T-helper 17 cell (primary cell): ENCODE measurements around the gene PADI3. TPM values are rescaled to one million over a fixed set of nuclear protein-coding genes. Genes with fewer than 3 reads are reported as not detected.
A peak's percentile ranks its signal among the peaks of the same experiment; 100 is the strongest.

ENCODE experiments used
- ATAC-seq: fragments of 150-1000 bp; cut with Tn5 transposase; 2 replicates; pipeline ENCODE4 v1.10.0; 2021; ENCODE audit warnings: mild to moderate bottlenecking, moderate library complexity
- DNase-seq, 3 donors: peaks; one replicate each; pipeline versions ENCODE4 v3.0.0 to v3.0.0-alpha.2; 2020 to 2021
- H3K9me3 ChIP-seq: one replicate; pipeline ENCODE4 v1.7.0; 2013; ENCODE audit warnings: low read length, mild to moderate bottlenecking; ENCODE audit not compliant: control insufficient read depth, poor library complexity, severe bottlenecking
- H3K27ac Mint-ChIP-seq: one replicate; pipeline ENCODE4 v1.8.0; 2022; ENCODE audit warnings: mild to moderate bottlenecking, moderate library complexity, mixed read lengths
- H3K27me3 Mint-ChIP-seq: one replicate; pipeline ENCODE4 v1.8.0; 2022; ENCODE audit warnings: mixed read lengths
- H3K36me3 Mint-ChIP-seq: one replicate; pipeline ENCODE4 v1.8.0; 2022; ENCODE audit warnings: low read depth, mixed read lengths
- H3K4me1 Mint-ChIP-seq: one replicate; pipeline ENCODE4 v1.8.0; 2022; ENCODE audit warnings: mild to moderate bottlenecking, mixed read lengths
- H3K4me3 Mint-ChIP-seq: one replicate; pipeline ENCODE4 v1.8.0; 2022; ENCODE audit warnings: mild to moderate bottlenecking, moderate library complexity, mixed read lengths
- total RNA-seq, 4 donors: library from RNA in 2 of 4; stranded (reverse) in 2 of 4; gene quantifications; one replicate each; pipeline ENCODE4 v1.2.3 and lab custom pipeline; 2022 to 2026

Gene PADI3
- total RNA-seq, 2 donors from 2014 or later, result not detected

GRCh38 chr1:17292299-17293160 lies 43.6 kb downstream of the PADI3 start:
- Mint-ChIP-seq H3K4me1 (no peaks in the 10 kb centered on the region), H3K27ac (no peak overlapping the region), H3K27me3 (peaks cover 40% of the 10 kb centered on the region), H3K36me3 (no peaks in the 10 kb centered on the region), H3K4me3 (no peak overlapping the region)
- DNase-seq (no peak), ATAC-seq (no peak)
- no peaks in the 10 kb centered on the region for H3K9me3 ChIP-seq

DNA sequence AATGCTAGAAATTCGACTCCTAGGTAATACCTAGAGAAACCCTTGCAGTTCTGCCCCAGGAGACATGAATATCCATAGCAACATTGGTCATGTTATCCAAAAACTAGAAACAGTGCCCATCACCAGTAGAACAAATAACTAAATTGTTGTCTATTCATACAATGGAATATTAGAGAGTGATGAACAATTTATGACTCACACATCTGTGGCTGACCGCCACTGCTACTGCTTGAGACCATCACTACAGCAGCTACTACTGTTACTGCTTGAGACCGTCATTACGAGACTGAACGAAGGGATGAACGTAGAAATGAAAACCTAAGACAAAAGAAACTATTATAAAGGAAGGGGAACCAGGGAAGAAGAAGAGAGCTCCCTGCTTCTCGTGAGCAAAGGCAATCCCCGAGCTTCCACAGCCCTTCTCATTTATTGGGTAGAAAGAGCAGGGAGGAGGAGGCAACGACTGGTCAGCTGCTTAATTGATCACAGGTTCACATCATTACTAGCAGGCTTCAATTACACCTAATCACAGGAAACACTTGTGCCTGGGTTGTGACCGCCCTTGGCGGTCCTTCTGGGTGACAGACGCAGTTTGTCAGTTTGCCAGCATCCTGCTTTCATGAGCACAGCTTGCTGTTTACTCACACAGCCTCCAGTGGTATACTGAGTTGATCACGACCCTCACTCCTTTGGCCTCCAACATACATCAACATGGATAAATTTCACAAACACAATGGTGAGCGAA lies 45.0 kb downstream of the PADI3 start:
- DNase-seq (no peak), ATAC-seq (no peak)
- no peak overlapping the region for H3K4me3 Mint-ChIP-seq
- no peaks in the 10 kb centered on the region for H3K4me1 Mint-ChIP-seq
- H3K27me3 Mint-ChIP-seq, result peaks cover 35% of the 10 kb centered on the region
- no peaks in the 10 kb centered on the region for H3K9me3 ChIP-seq
- H3K27ac Mint-ChIP-seq, result peak overlapping the region; percentile 27
- H3K36me3 Mint-ChIP-seq, result no peaks in the 10 kb centered on the region

DNA sequence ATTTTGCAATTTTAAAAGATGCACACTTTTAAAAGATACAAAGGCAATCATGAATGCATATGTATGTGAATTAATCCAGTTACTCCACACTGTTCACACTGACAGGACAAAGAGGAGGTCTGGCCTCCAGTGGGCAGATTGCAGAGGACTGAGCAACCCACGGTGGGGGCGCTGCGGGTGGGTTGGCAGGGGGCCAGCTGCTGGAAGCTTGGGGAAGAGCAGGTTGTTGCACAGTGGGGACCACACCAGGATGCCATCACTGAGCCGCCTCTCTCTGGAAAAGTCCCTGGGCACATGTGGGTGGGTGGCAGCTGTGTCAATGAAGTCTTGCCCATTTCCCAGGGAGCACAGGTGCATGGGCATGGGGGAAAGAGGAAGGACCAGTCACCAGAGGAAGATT lies 46.4 kb downstream of the PADI3 start:
- Mint-ChIP-seq H3K4me3 (no peak overlapping the region), H3K36me3 (no peaks in the 10 kb centered on the region), H3K27me3 (peaks cover 35% of the 10 kb centered on the region), H3K27ac (no peak overlapping the region), H3K4me1 (no peaks in the 10 kb centered on the region)
- DNase-seq (no peak), ATAC-seq (no peak)
- no peaks in the 10 kb centered on the region for H3K9me3 ChIP-seq

DNA sequence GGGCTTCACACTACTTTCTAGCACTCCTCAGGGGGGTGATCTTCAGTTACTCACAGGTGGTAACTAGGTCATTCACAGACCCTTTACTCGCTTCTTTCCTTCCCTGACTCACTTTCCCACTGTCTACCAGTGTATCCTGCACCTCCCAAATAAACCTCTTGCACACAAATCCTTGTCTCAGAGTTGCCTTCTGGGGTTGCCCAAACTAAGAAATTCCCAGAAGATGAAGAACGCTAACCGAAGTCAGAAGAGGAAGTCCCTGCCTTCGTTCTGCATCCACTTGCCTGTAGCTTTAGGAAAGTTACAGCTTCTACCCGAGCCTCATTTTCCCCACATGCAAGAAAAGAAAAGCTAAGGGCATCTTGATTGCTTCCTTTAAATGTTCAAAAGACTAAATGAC lies 47.2 kb downstream of the PADI3 start:
- H3K27ac Mint-ChIP-seq, result no peak overlapping the region
- H3K27me3 Mint-ChIP-seq, result peaks cover 28% of the 10 kb centered on the region
- H3K9me3 ChIP-seq, result no peaks in the 10 kb centered on the region
- DNase-seq, result no peak
- no peak overlapping the region for H3K4me3 Mint-ChIP-seq
- no peaks in the 10 kb centered on the region for H3K36me3 Mint-ChIP-seq
- ATAC-seq, result no peak
- H3K4me1 Mint-ChIP-seq, result no peaks in the 10 kb centered on the region

DNA sequence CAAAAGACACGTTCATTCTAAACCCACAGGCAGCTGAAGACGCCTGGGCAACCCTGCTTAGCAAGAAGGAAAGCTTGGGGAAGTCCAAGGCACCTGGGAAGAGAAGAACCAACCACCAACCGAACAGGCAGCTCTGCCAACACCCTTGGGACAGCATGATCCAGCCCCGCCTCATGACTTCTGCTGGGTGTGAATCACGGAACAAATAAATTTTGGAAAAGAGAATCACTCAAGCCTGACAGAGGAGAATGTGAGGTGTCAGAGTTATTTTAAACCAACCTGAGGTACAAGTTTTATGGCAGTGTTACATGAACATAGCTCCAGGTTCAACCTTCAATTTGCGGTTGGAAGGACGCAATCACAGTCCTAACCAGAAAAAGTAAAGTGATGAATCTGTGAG lies 49.1 kb downstream of the PADI3 start:
- H3K27ac Mint-ChIP-seq, result no peak overlapping the region
- no peaks in the 10 kb centered on the region for H3K4me1 Mint-ChIP-seq

GRCh38 chr1:17301767-17302166 lies 52.9 kb downstream of the PADI3 start:
- no peak for DNase-seq
- Mint-ChIP-seq H3K27me3 (peaks cover 17% of the 10 kb centered on the region), H3K4me3 (no peak overlapping the region), H3K4me1 (peaks cover 3% of the 10 kb centered on the region), H3K27ac (no peak overlapping the region), H3K36me3 (no peaks in the 10 kb centered on the region)
- ATAC-seq, result no peak
- H3K9me3 ChIP-seq, result no peaks in the 10 kb centered on the region

More for the DNA sequence above, 49.1 kb downstream of the PADI3 start:
- H3K36me3 Mint-ChIP-seq, result no peaks in the 10 kb centered on the region
- H3K4me3 Mint-ChIP-seq, result no peak overlapping the region
- H3K27me3 Mint-ChIP-seq, result peaks cover 23% of the 10 kb centered on the region
- no peaks in the 10 kb centered on the region for H3K9me3 ChIP-seq
- DNase-seq, result no peak
- no peak for ATAC-seq

- Mint-ChIP-seq H3K4me3 (no peak overlapping the region), H3K36me3 (peaks cover 2% of the 10 kb centered on the region), H3K4me1 (peaks cover 3% of the 10 kb centered on the region), H3K27ac (no peak overlapping the region), H3K27me3 (peaks cover 41% of the 10 kb centered on the region)
- no peak for ATAC-seq
- no peak for DNase-seq
- no peaks in the 10 kb centered on the region for H3K9me3 ChIP-seq
Measured at GRCh38 chr1:17304151-17304825, 55.4 kb downstream of the PADI3 start.

DNA sequence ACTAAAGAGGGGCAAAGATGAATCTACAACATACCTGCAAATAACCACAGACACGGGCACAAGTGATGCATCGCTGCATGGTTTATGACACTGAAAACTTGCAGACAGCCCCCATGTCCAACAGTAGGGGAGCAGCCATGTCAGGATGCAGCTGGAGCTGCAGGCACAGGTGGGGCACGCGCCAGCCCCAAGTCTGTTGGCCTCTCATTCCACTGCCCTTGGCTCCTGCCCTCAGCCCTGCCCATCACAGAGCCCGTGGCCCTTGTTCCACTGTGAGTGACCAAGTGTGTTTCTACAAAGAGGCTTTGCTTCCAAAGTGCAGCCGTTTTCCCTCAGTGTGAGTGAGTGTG lies 55.9 kb downstream of the PADI3 start:
- DNase-seq, result no peak
- Mint-ChIP-seq H3K27ac (no peak overlapping the region), H3K36me3 (peaks cover 2% of the 10 kb centered on the region), H3K27me3 (peaks cover 46% of the 10 kb centered on the region), H3K4me3 (no peak overlapping the region), H3K4me1 (peaks cover 3% of the 10 kb centered on the region)
- H3K9me3 ChIP-seq, result no peaks in the 10 kb centered on the region
- no peak for ATAC-seq

DNA sequence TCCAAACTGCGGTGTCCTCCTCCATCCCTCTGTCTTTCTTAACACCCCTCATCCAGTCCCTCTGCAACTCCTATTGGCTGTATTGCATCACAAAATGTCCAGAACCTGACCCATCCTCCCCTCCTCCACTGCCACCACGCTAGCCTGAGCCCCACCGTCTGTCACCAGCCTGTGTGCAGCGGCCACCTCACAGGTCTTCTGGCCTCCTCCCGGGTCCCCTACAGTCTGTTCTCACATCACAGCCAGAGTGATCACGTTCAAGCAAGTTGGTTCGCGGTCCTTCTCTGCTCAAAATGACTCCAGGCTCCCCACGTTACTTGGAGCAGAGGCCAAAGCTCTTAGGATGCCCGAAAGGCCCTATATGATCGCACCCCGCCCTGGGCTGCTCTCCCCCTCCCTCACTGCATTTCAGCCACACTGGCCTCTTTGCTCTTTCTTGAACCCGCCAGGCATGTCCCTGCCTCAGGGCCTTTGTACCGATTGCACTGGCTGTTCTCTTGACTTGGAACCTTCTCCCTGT lies 56.7 kb downstream of the PADI3 start:
- H3K27me3 Mint-ChIP-seq, result peaks cover 54% of the 10 kb centered on the region
- ATAC-seq (no peak), DNase-seq (no peak)
- no peak overlapping the region for H3K4me3 Mint-ChIP-seq
- H3K9me3 ChIP-seq, result no peaks in the 10 kb centered on the region
- H3K27ac Mint-ChIP-seq, result no peak overlapping the region
- peaks cover 3% of the 10 kb centered on the region for H3K4me1 Mint-ChIP-seq
- peaks cover 7% of the 10 kb centered on the region for H3K36me3 Mint-ChIP-seq

DNA sequence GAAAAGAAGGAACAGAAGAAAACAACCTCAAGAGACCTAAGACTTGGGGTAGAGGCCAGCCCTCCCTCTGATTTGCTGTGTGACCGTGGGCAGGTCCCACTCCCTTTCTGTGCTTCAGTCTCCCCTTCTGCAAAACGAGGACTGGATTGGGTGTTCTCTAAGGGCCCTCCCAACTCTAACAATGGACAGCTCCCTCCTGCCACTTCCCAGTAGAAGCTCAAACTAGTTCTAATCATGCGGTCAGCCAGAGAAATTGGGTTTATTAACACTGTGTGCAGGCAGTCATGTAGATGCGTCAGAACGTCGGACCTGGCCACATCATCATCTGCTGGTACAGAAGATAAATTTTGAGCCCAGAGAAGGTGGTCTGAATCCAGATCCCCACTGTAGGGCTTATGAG lies 57.5 kb downstream of the PADI3 start:
- Mint-ChIP-seq H3K27me3 (peaks cover 54% of the 10 kb centered on the region), H3K36me3 (peaks cover 7% of the 10 kb centered on the region), H3K4me3 (no peak overlapping the region), H3K27ac (no peak overlapping the region), H3K4me1 (peaks cover 3% of the 10 kb centered on the region)
- ATAC-seq (no peak), DNase-seq (no peak)
- no peaks in the 10 kb centered on the region for H3K9me3 ChIP-seq

- H3K36me3 Mint-ChIP-seq, result peaks cover 7% of the 10 kb centered on the region
- H3K9me3 ChIP-seq, result no peaks in the 10 kb centered on the region
- peaks cover 54% of the 10 kb centered on the region for H3K27me3 Mint-ChIP-seq
- H3K4me1 Mint-ChIP-seq, result peaks cover 3% of the 10 kb centered on the region
- H3K4me3 Mint-ChIP-seq, result no peak overlapping the region
- H3K27ac Mint-ChIP-seq, result no peak overlapping the region
- ATAC-seq (no peak), DNase-seq (no peak)
Measured at GRCh38 chr1:17306921-17307320, 58.0 kb downstream of the PADI3 start.

DNA sequence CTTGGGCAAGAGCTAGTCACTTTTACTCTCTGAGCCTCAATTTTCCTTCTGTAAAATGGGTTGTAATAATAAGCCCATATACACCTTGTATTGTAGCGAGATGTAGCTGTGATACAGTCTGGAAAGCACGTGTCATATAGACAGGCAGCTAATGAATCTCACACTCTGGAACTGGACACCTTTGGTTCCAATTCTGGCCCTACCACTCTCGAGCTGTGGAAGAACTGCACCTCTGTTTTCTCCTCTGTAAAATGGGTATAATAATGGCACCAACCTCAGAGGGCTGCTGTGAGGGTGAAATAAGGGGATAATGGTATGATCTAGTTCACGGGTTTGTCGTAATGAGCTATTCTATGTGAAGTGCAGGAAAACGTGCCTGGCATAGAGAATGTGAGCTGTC lies 58.4 kb downstream of the PADI3 start:
- H3K4me1 Mint-ChIP-seq, result peaks cover 7% of the 10 kb centered on the region
- peaks cover 55% of the 10 kb centered on the region for H3K27me3 Mint-ChIP-seq
- peaks cover 7% of the 10 kb centered on the region for H3K36me3 Mint-ChIP-seq
- ATAC-seq, result no peak
- H3K4me3 Mint-ChIP-seq, result no peak overlapping the region
- no peak overlapping the region for H3K27ac Mint-ChIP-seq
- no peaks in the 10 kb centered on the region for H3K9me3 ChIP-seq
- DNase-seq, result no peak

- Mint-ChIP-seq H3K27me3 (peaks cover 61% of the 10 kb centered on the region), H3K4me1 (peaks cover 10% of the 10 kb centered on the region), H3K36me3 (peaks cover 7% of the 10 kb centered on the region), H3K4me3 (no peak within 1 kb of the TSS), H3K27ac (no peak within 1 kb of the TSS)
- H3K9me3 ChIP-seq, result no peaks in the 10 kb centered on the region
- peak; percentile 32 for ATAC-seq
- DNase-seq, result no peak
Measured at GRCh38 chr1:17307946-17308345, 59.0 kb downstream of the PADI3 start, which contains the start of gene PADI4. PADI4 (plus strand) TSS chr1:17308197; CDS start chr1:17308223, 26 bp downstream.
